HG03135 (cell line): Measurements from ENCODE around the gene ROR2.
"Not testable (repeated sequence)": the region's sequence is repeated elsewhere in the genome, so short reads cannot be mapped to it uniquely, and the experiment has no call there.

Source experiments
- ATAC-seq: cut with Tn5 transposase; IDR thresholded peaks from one replicate; pipeline ENCODE4 v1.9.1; 2021; ENCODE audit warnings: mild to moderate bottlenecking, moderate library complexity; ENCODE audit not compliant: unreplicated experiment

Gene ROR2

DNA sequence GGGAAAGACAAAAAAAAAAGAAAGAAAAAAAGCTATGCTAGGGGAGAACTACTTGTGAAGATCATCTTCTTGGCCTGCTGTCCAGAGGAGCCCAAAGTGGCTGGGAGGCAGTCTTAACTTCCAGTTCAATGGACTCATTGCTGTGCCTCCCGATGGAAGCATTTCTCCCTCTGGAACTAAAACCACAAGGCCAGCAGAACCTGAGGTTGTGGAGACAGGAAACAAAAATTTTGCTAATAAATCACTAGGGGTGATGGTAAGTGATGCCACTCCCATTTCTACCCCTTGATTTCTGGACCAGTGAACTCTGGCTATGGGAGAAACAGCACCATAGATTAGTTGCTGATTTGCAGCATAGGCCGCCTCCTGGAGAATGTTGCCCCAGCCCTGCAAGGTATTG is 402.9 kb downstream of the ROR2 start:
- no peak for ATAC-seq

DNA sequence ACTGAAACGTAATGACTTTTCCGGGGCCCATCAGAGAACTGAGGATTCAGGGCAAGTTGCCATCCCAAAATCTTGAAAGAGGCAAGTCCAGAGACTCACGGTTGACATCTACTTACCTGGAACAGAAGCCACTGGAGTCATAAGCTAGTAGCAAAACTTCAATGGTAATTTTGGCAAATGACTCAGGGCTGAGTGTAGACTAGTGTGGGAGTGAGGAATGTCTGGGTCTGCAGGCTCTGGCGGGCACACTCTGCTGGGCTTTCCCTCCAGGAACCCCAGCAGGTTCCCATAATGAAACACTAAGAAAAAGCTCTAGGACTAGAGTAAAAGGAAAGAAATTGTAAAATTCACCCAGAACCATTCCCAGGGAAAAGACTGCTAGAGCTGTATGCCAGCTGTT is 403.5 kb downstream of the ROR2 start:
- ATAC-seq, result no peak

- ATAC-seq, result no peak
Observed at GRCh38 chr9:91541734-91542133, 408.3 kb downstream of the ROR2 start.

- not testable (repeated sequence) for ATAC-seq
Observed at GRCh38 chr9:91540506-91540905, 409.5 kb downstream of the ROR2 start.

GRCh38 chr9:91536211-91536691 is 413.8 kb downstream of the ROR2 start:
- no peak for ATAC-seq

DNA sequence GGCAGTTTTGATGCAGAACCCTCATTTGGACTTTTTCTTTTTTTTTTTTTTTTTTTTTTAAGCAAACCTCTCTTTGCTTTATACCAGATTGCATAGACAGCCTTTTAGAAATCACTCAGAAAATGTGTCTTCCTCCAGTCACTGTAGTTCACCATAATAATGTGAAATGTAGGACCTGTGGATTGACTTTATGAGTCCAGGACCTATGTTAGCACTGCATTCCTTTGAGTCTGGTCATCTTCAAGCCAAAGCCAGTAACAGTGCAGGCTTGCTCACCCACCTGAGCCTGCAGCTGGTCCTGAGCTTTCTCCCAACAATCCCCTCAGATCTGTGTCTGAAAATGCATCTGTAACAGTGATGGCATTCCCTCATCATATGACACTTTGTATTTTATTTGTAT is 415.7 kb downstream of the ROR2 start:
- ATAC-seq, result no peak

DNA sequence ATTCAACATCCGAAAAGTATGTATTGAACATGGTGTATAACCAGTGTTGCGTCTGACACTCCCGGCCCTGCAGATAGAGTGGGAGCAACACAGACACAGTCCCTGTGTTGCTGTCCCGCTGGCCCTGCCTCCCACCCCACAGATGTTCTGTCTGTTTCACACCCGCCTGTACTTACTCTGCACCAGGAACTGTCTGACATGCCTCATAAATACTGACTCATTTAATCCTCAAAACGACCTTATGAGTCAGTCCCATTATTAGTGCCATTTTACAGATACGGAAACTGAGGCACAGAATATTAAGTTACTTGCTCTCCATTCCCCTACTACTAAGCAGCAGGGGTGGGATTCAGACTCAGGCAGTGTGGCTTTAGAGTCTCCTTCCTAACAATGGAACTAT is 416.6 kb downstream of the ROR2 start:
- no peak for ATAC-seq

DNA sequence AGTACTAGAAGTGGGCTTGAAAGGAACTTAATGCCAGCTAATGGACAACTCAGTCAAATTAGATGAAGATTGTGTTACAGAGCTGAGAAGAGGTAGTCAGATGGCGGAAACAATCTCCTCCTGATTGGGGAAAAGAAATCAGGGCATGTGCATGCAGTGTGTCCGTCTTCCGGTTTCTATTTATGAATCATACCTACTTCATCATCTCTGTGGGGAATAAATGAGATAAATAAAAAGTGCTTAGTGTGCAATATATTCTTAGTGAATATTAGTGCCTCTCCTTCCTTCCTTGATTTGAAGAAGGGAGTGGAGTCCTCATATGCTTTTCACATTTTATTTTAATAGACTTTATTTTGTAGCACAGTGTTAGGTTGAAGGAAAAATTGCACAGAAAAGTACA is 417.7 kb downstream of the ROR2 start:
- ATAC-seq, result no peak

- no peak for ATAC-seq
Observed at GRCh38 chr9:91530829-91531228, 419.2 kb downstream of the ROR2 start.

GRCh38 chr9:91522481-91522880 is 427.5 kb downstream of the ROR2 start:
- no peak for ATAC-seq

DNA sequence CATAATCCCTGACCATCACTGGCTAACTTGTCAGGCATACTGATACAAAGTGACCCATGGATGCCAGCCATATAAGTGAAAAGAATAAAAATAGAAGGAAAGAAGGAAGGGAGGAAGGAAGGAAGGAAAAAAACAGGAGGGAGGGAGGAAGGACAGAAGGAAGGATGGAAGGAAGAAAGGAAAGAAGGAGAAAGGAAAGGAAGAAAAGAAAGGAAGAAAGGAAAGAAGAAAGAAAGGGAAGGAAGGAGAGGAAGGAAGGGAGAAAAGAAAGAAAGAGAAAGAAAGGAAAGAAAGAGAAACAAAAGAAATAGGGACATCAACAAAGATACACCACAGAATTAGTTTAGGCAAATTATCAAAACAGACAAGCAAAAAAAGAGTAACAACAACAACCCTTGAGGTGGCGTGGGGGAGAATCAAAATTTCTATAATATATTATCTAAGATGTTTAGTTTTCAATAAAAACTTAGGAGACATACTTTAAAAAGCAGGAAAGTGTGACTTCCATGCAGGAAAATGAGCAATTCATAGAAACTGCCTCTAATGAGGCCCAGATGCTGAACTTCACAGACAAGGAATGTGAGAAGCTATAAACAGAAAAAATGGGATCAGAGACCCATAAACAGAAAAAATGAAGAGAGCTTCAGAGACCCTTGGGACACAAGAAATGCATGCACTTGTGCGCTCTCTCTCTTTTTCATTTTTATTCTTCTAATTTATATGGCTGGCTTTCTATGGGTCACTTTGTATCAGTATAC is 430.3 kb downstream of the ROR2 start:
- no peak for ATAC-seq

DNA sequence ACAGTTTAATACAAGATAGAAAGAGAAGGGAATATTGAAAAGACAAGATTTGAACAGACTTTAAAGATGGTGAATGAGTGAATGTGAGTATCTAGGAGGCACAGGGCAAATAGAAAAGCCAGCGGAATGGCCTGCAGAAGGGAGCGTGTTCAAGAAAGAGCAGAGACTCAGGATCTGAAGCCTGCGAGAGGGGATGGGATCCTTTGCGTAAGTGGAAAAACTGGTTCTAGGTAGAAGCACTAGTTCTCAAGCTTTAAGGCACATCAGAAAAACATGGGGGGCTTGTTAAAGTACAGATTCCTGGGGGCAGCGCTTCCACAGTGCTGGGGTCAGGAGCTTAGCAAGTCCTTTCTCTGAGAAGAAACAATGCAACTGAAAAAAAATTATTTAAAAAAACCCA is 431.6 kb downstream of the ROR2 start:
- ATAC-seq, result no peak

- no peak for ATAC-seq
Observed at GRCh38 chr9:91517801-91518200, 432.2 kb downstream of the ROR2 start.

GRCh38 chr9:91517332-91517731 is 432.7 kb downstream of the ROR2 start:
- ATAC-seq, result not testable (repeated sequence)

DNA sequence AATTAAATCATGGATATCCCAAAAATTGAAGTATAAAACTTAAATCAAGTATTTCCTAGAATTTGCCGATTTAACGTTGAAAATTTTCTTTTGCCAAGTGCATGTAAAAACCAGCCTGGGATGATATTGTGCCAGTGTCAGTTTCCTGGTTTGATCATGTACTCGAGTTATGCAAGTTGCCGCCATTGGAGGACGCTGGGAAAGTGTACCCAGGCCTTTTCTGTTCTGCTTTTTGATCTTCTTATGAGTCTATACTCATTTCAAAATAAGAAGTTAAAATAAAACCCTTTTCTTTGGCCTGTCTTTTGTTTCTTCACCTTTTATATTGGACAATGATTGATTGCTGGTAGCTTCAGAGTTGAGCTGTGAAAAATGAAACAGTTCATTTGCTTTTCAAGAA is 433.3 kb downstream of the ROR2 start:
- ATAC-seq, result no peak

DNA sequence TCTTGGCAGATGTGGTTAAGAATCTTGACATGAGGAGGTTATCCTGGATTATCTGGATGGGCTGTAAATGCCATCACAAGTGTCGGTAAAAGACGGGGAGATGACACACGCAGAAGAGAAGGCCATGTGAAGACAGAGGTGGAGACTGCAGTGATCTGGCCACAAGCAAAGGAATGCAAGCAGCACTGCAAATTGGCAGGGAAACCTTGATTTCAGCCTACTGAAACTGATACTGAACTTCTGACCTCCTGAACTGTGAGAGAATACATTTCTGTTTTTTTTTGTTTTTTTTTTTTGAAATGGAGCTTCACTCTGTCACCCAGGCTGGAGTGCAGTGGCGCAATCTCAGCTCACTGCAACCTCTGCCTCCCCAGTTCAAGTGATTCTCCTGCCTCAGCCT is 433.9 kb downstream of the ROR2 start:
- no peak for ATAC-seq

DNA sequence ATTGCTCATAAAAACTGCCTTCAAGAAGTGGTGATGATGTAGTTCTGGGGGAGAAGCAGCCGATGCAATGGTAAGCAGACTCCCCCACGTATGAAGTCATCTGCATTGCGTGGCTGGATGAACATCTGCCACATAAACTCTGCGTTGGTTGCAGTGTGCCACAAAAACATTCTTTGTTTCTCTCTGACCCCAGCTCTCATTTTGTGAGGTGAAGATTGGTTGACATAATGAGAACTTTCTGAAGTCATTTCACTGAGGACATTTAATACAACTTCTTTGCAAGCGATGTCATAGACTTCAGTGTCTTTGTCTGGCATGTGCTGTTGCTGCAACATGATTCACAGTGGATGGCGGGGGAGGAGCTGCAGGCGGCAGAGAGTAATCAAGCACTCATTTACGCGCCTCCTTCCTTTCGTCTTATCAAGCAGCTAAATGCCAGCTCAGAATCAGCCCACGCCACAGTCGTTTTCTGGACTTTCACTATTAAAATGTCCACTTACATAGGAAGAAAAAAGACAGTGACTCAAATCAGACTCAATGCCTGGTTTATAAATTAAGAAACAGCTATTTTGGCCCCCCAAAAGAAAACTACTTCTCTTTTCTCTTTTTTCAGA is 434.8 kb downstream of the ROR2 start:
- ATAC-seq, result peak; percentile 82
